Measurements from ENCODE around the gene GATA2. TPM values are rescaled to one million over a fixed set of nuclear protein-coding genes. Genes with fewer than 3 reads are reported as not detected.

The GATA2 gene
- total RNA-seq, 1 experiment from 2014 or later, result 18.6 TPM

GRCh38 chr3:128455786-128456748, 36.9 kb downstream of the GATA2 start:
- Histone ChIP-seq H3K9me2 (ENCODE audit: insufficient read depth) (no peaks in the 10 kb centered on the region), H3K4me1 (ENCODE audit: control insufficient read depth in 1 of 2, insufficient read depth in 2 of 2, low read length in 2 of 2) (no peaks in the 10 kb centered on the region), H2AFZ (ENCODE audit: low read depth, low read length, poor library complexity, severe bottlenecking) (no peak overlapping the region), H3K9ac (ENCODE audit: low read length) (no peak overlapping the region), H3K4me3 (replicated peaks in 1 of 2; ENCODE audit: low read depth in 1 of 2, low read length in 2 of 2) (no peak overlapping the region), H4K20me1 (ENCODE audit: insufficient read depth) (no peaks in the 10 kb centered on the region), H3K27me3 (ENCODE audit: insufficient read depth, low read length) (peaks cover 20% of the 10 kb centered on the region; the same call in 1 of the 2 replicates), H3K27ac (ENCODE audit: low read depth, low read length) (no peak overlapping the region), H3K79me2 (ENCODE audit: insufficient read depth, low read length) (no peaks in the 10 kb centered on the region), H3K36me3 (ENCODE audit: control insufficient read depth in 1 of 2, insufficient read depth in 2 of 2, low read length in 2 of 2) (no peaks in the 10 kb centered on the region), H3K9me3 (ENCODE audit: control insufficient read depth in 1 of 2, insufficient read depth in 1 of 2, low read depth in 1 of 2, low read length in 2 of 2) (no peaks in the 10 kb centered on the region), H3K4me2 (ENCODE audit: low read length) (no peak overlapping the region)
- CTCF ChIA-PET, result no interaction called here
- POLR2A ChIA-PET, result no interaction called here
- RAD21 ChIA-PET (ENCODE audit: low non-redundant PET in 1 of 2, low total read pairs in 2 of 2, uncharacterized antibody in 2 of 2, unreplicated experiment in 2 of 2), result no interaction called here
- BruUV-seq (replicated peaks), result no TSS peak
- intact Hi-C loops (cut with micrococcal nuclease), result no loop called here
- ATAC-seq (no peak), DNase-seq (ENCODE audit: low read depth, low spot score) (no peak)
- TF ChIP-seq SIN3A (IDR thresholded peaks at IDR 0.05; ENCODE audit: low read depth) (no peak), ZNF274 (IDR thresholded peaks at IDR 0.05; ENCODE audit: low read depth, low read length) (no peak)

- Histone ChIP-seq H3K9ac (ENCODE audit: low read length) (no peak overlapping the region), H3K4me2 (ENCODE audit: low read length) (no peak overlapping the region), H3K4me1 (ENCODE audit: control insufficient read depth in 1 of 2, insufficient read depth in 2 of 2, low read length in 2 of 2) (no peaks in the 10 kb centered on the region), H3K9me2 (ENCODE audit: insufficient read depth) (no peaks in the 10 kb centered on the region), H3K9me3 (ENCODE audit: control insufficient read depth in 1 of 2, insufficient read depth in 1 of 2, low read depth in 1 of 2, low read length in 2 of 2) (no peaks in the 10 kb centered on the region), H3K79me2 (ENCODE audit: insufficient read depth, low read length) (no peaks in the 10 kb centered on the region), H2AFZ (ENCODE audit: low read depth, low read length, poor library complexity, severe bottlenecking) (no peak overlapping the region), H3K27me3 (ENCODE audit: insufficient read depth, low read length) (peaks cover 20% of the 10 kb centered on the region; the same call in 1 of the 2 replicates), H3K4me3 (replicated peaks in 1 of 2; ENCODE audit: low read depth in 1 of 2, low read length in 2 of 2) (no peak overlapping the region), H3K36me3 (ENCODE audit: control insufficient read depth in 1 of 2, insufficient read depth in 2 of 2, low read length in 2 of 2) (no peaks in the 10 kb centered on the region), H4K20me1 (ENCODE audit: insufficient read depth) (no peaks in the 10 kb centered on the region), H3K27ac (ENCODE audit: low read depth, low read length) (no peak overlapping the region)
- BruUV-seq (replicated peaks), result no TSS peak
- TF ChIP-seq SIN3A (IDR thresholded peaks at IDR 0.05; ENCODE audit: low read depth) (no peak), YY1 (IDR thresholded peaks at IDR 0.05; ENCODE audit: extremely low read depth, insufficient replicate concordance, low read depth, low read length) (no peak), RAD21 (IDR thresholded peaks at IDR 0.05; ENCODE audit: low read depth) (no peak)
- ChIA-PET CTCF (no interaction called here), POLR2A (no interaction called here), RAD21 (ENCODE audit: low non-redundant PET in 1 of 2, low total read pairs in 2 of 2, uncharacterized antibody in 2 of 2, unreplicated experiment in 2 of 2) (no interaction called here)
- DNase-seq (ENCODE audit: low read depth, low spot score) (no peak), ATAC-seq (no peak)
- intact Hi-C loops (cut with micrococcal nuclease), result no loop called here
Observed at GRCh38 chr3:128455116-128455515, 37.9 kb downstream of the GATA2 start.
